ENCODE measurements around the gene AGPAT4. TPM values are rescaled to one million over a fixed set of nuclear protein-coding genes. Genes with fewer than 3 reads are reported as not detected.

The AGPAT4 gene
- total RNA-seq, 1 donor from 2014 or later = 24.4 TPM

DNA sequence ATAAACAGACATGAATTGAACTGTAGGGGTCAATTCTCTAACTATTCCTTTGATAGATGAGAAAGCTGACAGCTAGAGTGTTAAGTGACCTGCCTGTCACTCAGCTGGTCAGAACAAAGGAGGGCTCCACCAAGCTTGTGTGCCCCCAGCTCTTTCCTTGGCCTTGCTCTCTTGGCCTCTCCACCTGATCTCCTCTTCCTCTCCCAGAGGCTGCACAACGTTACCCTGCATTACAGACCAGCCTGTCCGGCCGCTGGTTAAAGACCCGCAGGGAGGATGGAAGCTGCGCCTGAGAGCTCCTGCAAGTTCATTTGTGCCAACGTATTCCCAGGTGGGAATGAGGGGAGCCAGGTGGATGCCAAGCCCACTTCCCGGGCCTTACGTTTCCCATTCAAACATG is 22.5 kb downstream of the AGPAT4 start:
- Mint-ChIP-seq H3K27me3 (no peaks in the 10 kb centered on the region), H3K4me1 (ENCODE audit: unreplicated experiment) (peaks cover 10% of the 10 kb centered on the region), H3K36me3 (peaks cover 17% of the 10 kb centered on the region), H3K9me3 (peaks cover 4% of the 10 kb centered on the region), H3K4me3 (no peak overlapping the region), H3K27ac (no peak overlapping the region)
- TF ChIP-seq, protein P1, sequence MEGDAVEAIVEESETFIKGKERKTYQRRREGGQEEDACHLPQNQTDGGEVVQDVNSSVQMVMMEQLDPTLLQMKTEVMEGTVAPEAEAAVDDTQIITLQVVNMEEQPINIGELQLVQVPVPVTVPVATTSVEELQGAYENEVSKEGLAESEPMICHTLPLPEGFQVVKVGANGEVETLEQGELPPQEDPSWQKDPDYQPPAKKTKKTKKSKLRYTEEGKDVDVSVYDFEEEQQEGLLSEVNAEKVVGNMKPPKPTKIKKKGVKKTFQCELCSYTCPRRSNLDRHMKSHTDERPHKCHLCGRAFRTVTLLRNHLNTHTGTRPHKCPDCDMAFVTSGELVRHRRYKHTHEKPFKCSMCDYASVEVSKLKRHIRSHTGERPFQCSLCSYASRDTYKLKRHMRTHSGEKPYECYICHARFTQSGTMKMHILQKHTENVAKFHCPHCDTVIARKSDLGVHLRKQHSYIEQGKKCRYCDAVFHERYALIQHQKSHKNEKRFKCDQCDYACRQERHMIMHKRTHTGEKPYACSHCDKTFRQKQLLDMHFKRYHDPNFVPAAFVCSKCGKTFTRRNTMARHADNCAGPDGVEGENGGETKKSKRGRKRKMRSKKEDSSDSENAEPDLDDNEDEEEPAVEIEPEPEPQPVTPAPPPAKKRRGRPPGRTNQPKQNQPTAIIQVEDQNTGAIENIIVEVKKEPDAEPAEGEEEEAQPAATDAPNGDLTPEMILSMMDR (conservative IDR thresholded peaks at IDR 0.05) = no peak
- DNase-seq (ENCODE audit: extremely low spot score, unreplicated experiment) = no peak

DNA sequence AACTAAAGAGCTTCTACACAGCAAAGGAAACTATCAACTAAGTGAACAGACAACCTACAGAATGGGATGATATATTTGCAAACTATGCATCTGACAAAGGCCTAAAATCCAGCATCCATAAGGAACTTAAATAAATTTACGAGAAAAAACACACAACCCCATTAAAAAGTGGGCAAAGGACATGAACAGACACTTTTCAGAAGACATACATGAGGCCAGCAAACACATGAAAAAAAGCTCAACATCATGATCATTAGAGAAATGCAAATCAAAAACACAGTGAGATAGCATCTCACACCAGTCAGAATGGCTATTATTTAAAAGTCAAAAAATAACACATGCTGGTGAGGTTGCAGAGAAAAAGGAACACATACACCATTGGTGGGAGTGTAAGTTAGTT is 24.5 kb downstream of the AGPAT4 start:
- peaks cover 4% of the 10 kb centered on the region for H3K9me3 Mint-ChIP-seq
- H3K4me1 Mint-ChIP-seq (ENCODE audit: unreplicated experiment) = no peaks in the 10 kb centered on the region
- H3K27ac Mint-ChIP-seq = no peak overlapping the region
- TF ChIP-seq, protein P1 (conservative IDR thresholded peaks at IDR 0.05) = no peak
- peaks cover 23% of the 10 kb centered on the region for H3K36me3 Mint-ChIP-seq
- DNase-seq (ENCODE audit: extremely low spot score, unreplicated experiment) = no peak
- H3K4me3 Mint-ChIP-seq = no peak overlapping the region
- H3K27me3 Mint-ChIP-seq = no peaks in the 10 kb centered on the region

DNA sequence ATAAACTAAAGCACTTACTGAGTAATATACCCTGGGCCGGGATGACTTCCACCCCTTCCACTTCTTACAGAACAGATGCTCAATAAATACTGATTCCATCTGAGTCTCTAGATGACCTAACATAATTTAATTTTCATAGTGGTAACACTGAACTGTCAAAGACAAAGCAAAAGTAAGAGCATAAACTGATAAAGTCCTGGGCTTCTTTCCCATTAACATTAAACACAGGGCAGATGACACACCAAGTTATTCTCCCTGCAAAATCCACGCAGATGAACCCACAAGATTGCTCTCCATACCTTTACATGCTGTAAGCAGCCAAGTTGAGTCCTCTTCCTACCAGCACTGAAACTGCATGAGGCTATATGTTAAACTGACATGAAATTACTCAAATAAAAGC is 27.1 kb downstream of the AGPAT4 start:
- peaks cover 9% of the 10 kb centered on the region for H3K4me1 Mint-ChIP-seq (ENCODE audit: unreplicated experiment)
- no peak overlapping the region for H3K27ac Mint-ChIP-seq
- TF ChIP-seq, protein P1 (conservative IDR thresholded peaks at IDR 0.05) = no peak
- peaks cover 26% of the 10 kb centered on the region for H3K36me3 Mint-ChIP-seq
- no peak overlapping the region for H3K4me3 Mint-ChIP-seq
- H3K27me3 Mint-ChIP-seq = no peaks in the 10 kb centered on the region
- H3K9me3 Mint-ChIP-seq = peaks cover 4% of the 10 kb centered on the region
- DNase-seq (ENCODE audit: extremely low spot score, unreplicated experiment) = no peak

DNA sequence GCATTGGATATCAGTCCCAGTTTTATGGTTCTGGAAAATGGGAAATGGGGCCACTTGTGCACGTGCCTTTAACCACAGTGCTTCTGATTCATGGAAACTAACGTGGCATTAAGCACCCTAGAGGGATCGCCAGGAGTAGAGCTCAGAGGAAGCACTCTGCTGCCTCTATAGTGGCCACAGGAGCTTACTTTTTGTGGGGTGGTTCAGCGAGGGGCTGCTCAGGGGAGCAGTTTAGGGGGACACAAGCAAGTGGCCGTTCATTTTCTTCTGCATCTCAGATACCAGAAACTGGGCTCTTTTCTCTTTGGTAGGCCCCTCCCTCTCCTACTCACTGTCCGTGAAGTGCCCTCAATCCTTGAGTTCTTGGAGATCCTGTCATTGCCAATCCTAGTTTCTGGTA is 28.5 kb downstream of the AGPAT4 start:
- Mint-ChIP-seq H3K9me3 (peaks cover 4% of the 10 kb centered on the region), H3K4me1 (ENCODE audit: unreplicated experiment) (peaks cover 10% of the 10 kb centered on the region), H3K27me3 (no peaks in the 10 kb centered on the region), H3K4me3 (no peak overlapping the region), H3K36me3 (peaks cover 19% of the 10 kb centered on the region), H3K27ac (no peak overlapping the region)
- peak; percentile 36 for DNase-seq (ENCODE audit: extremely low spot score, unreplicated experiment)
- TF ChIP-seq, protein P1 (conservative IDR thresholded peaks at IDR 0.05) = no peak

DNA sequence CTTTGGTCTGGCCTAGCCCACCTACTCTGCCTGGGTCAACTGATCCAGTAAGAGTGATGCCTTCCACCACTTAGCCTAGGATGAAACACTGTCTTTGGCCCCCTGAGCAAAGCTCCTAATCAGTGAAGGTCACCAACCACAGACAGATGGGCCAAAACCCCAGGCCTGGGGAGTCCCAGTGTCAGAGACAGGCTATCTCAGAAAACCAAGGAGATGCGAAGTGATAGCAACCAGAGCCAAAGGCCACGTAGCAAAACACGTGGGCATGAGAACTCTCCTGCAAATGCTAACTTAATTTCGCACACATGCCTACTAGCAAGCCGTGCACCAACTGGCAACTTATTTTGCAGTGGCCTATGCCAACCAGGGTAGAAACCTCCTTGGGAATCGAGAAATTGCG is 29.1 kb downstream of the AGPAT4 start:
- H3K27ac Mint-ChIP-seq = no peak overlapping the region
- H3K36me3 Mint-ChIP-seq = peaks cover 15% of the 10 kb centered on the region
- peaks cover 4% of the 10 kb centered on the region for H3K9me3 Mint-ChIP-seq
- H3K4me1 Mint-ChIP-seq (ENCODE audit: unreplicated experiment) = peaks cover 13% of the 10 kb centered on the region
- no peak for DNase-seq (ENCODE audit: extremely low spot score, unreplicated experiment)
- H3K27me3 Mint-ChIP-seq = no peaks in the 10 kb centered on the region
- TF ChIP-seq, protein P1 (conservative IDR thresholded peaks at IDR 0.05) = no peak
- H3K4me3 Mint-ChIP-seq = no peak overlapping the region
